Subcutaneous abdominal adipose tissue (tissue), 5 donors: ENCODE data around the gene DAGLB.

Source experiments
- H3K27ac ChIP-seq: one replicate; pipeline ENCODE4 v1.7.0; 2013; ENCODE audit warnings: low read depth, mild to moderate bottlenecking, inconsistent platforms, low read length, moderate library complexity
- H3K27me3 ChIP-seq, 5 donors: one replicate each; pipeline ENCODE4 v1.7.0; 2013; ENCODE audit warnings: low read length in 5 of 5, inconsistent platforms in 1 of 5; ENCODE audit not compliant: control insufficient read depth in 5 of 5, insufficient read depth in 4 of 5
- H3K36me3 ChIP-seq, 5 donors: one replicate each; pipeline ENCODE4 v1.7.0; 2013; ENCODE audit warnings: low read length in 5 of 5; ENCODE audit not compliant: control insufficient read depth in 5 of 5, insufficient read depth in 5 of 5
- H3K4me1 ChIP-seq, 5 donors: one replicate each; pipeline ENCODE4 v1.7.0; 2013; ENCODE audit warnings: low read length in 5 of 5, mild to moderate bottlenecking in 3 of 5, moderate library complexity in 1 of 5; ENCODE audit not compliant: control insufficient read depth in 5 of 5, insufficient read depth in 5 of 5
- H3K4me3 ChIP-seq, 5 donors: one replicate each; pipeline ENCODE4 v1.7.0; 2013; ENCODE audit warnings: low read length in 5 of 5, low read depth in 1 of 5
- H3K9ac ChIP-seq, 5 donors: one replicate each; pipeline ENCODE4 v1.7.0; 2013; ENCODE audit warnings: low read length in 5 of 5, mild to moderate bottlenecking in 4 of 5, moderate library complexity in 3 of 5
- H3K9me3 ChIP-seq, 5 donors: one replicate each; pipeline ENCODE4 v1.7.0; 2013; ENCODE audit warnings: low read length in 5 of 5; ENCODE audit not compliant: control insufficient read depth in 5 of 5
- donor health status: healthy.
- donor health status: healthy.
- donor health status: healthy.
- donor health status: healthy.
- donor health status: healthy.

The DAGLB gene

GRCh38 chr7:6482743-6483119 is 35.0 kb upstream of the DAGLB start:
- Histone ChIP-seq H3K27me3 (no peaks in the 10 kb centered on the region), H3K9me3 (no peaks in the 10 kb centered on the region), H3K9ac (peak overlapping the region; percentile 73 to 90 (median 84)), H3K4me3 (peak overlapping the region; percentile 84 to 94 (median 88)), H3K4me1 (peaks cover 12 to 38% (median 37%) of the 10 kb centered on the region in 5 donors), H3K36me3 (peaks cover 0 to 2% (median 0%) of the 10 kb centered on the region in 5 donors), H3K27ac (peak overlapping the region; percentile 83)

- H3K36me3 ChIP-seq = peaks cover 0 to 2% (median 0%) of the 10 kb centered on the region in 5 donors
- H3K9me3 ChIP-seq = no peaks in the 10 kb centered on the region
- H3K27me3 ChIP-seq = no peaks in the 10 kb centered on the region
- peak overlapping the region; percentile 83 for H3K27ac ChIP-seq
- H3K9ac ChIP-seq = peak overlapping the region in 1 of 5 donors; percentile 73
- H3K4me3 ChIP-seq = peak overlapping the region; percentile 1 to 94 (median 88)
- peaks cover 12 to 40% (median 37%) of the 10 kb centered on the region in 5 donors for H3K4me1 ChIP-seq
These were observed 34.6 kb upstream of the DAGLB start for GRCh38 chr7:6482307-6482706.

DNA sequence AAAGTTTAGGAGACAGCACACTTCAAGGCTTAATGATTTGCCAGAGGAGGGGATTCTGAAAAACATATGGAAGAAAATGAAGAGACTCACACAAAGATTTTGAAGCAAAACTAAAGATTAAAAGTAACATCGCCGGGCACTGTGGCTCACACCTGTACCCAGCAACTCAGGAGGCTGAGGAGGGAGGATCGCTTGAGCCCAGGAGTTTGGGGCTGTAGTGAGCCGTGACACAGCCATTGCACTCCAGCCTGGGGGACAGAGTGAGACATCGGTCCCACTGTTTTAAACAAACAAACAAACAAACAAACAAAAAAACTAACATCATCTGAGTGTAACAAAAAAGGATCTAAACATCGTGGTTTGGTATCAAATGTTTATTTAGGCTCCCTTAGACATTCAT is 33.7 kb upstream of the DAGLB start:
- H3K9me3 ChIP-seq = no peaks in the 10 kb centered on the region
- H3K9ac ChIP-seq = peak overlapping the region in 2 of 5 donors; percentile 52 to 60
- H3K4me1 ChIP-seq = peaks cover 12 to 48% (median 45%) of the 10 kb centered on the region in 5 donors
- H3K27ac ChIP-seq = no peak overlapping the region
- peaks cover 0 to 2% (median 0%) of the 10 kb centered on the region in 5 donors for H3K36me3 ChIP-seq
- peak overlapping the region in 1 of 5 donors; percentile 4 for H3K4me3 ChIP-seq
- no peaks in the 10 kb centered on the region for H3K27me3 ChIP-seq

GRCh38 chr7:6480323-6480660 is 32.5 kb upstream of the DAGLB start:
- Histone ChIP-seq H3K4me1 (peaks cover 12 to 57% (median 48%) of the 10 kb centered on the region in 5 donors), H3K9ac (peak overlapping the region in 2 of 5 donors; percentile 8 to 59)

GRCh38 chr7:6479067-6479466 is 31.3 kb upstream of the DAGLB start:
- H3K4me1 ChIP-seq = peaks cover 10 to 50% (median 43%) of the 10 kb centered on the region in 5 donors
- no peaks in the 10 kb centered on the region for H3K9me3 ChIP-seq
- peaks cover 0 to 5% (median 2%) of the 10 kb centered on the region in 5 donors for H3K36me3 ChIP-seq
- H3K27ac ChIP-seq = no peak overlapping the region
- H3K27me3 ChIP-seq = no peaks in the 10 kb centered on the region
- H3K4me3 ChIP-seq = no peak overlapping the region
- no peak overlapping the region for H3K9ac ChIP-seq

More at GRCh38 chr7:6480323-6480660, 32.5 kb upstream of the DAGLB start:
- Histone ChIP-seq H3K4me3 (peak overlapping the region in 1 of 5 donors; percentile 20), H3K27ac (no peak overlapping the region), H3K9me3 (no peaks in the 10 kb centered on the region), H3K36me3 (peaks cover 0 to 2% (median 0%) of the 10 kb centered on the region in 5 donors), H3K27me3 (no peaks in the 10 kb centered on the region)

DNA sequence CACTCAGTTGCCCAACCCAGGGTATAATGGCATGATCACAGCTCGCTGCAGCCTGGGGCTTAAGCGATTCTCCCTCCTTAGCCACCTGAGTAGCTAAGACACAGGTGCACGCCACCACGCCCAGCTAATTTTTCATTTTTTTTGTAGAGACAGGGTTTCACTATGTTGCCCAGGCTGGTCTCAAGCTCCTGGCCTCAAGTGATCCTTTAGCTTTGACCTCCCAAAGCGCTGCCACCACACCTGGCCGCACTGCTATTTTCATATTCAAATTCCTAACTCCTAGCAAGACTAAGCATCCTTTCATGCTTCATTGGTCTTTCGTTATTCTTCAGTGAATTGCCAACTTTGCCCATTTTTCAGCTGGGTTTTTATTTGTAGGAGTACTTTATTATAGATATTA is 30.4 kb upstream of the DAGLB start:
- Histone ChIP-seq H3K9me3 (no peaks in the 10 kb centered on the region), H3K4me3 (no peak overlapping the region), H3K36me3 (peaks cover 0 to 12% (median 8%) of the 10 kb centered on the region in 5 donors), H3K4me1 (peaks cover 10 to 48% (median 45%) of the 10 kb centered on the region in 5 donors), H3K9ac (no peak overlapping the region), H3K27me3 (no peaks in the 10 kb centered on the region), H3K27ac (no peak overlapping the region)

GRCh38 chr7:6477318-6477660 is 29.5 kb upstream of the DAGLB start:
- Histone ChIP-seq H3K9me3 (no peaks in the 10 kb centered on the region), H3K4me1 (peaks cover 6 to 39% (median 37%) of the 10 kb centered on the region in 5 donors), H3K36me3 (peaks cover 2 to 21% (median 16%) of the 10 kb centered on the region in 5 donors), H3K4me3 (no peak overlapping the region), H3K27me3 (no peaks in the 10 kb centered on the region), H3K27ac (no peak overlapping the region), H3K9ac (no peak overlapping the region)

DNA sequence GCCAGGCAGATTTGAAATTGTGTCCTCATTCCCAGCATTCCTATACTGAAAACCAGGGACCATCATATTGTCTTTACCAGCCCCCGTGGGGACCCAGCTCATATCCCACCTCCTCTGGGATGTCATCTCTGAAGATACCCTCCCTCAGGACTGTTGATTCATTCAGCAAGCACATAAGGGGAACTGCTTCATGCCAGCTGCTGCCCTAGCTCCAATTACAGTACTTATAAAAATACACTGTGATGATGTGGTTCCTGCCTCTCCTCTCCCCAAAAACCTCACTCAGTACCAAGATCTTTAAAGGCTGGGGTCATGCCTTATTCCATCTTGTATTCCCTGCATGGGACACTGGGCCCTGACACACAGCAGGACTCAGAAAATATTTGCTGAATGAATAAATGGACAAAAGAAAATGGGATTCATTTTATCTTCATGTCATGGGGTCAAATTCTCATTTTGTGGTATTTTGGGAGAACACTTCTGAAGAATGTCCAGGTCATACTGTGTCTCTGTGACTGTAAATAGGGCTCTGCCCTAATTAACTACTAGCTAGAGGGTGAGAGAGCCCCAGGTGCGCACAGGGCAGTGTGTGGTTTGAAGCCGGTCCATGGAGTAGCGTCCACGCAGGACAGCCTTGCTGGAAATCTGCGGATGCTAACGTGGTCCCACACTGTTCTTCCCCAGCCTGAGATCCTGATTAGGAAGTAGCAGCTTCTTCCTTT is 29.0 kb upstream of the DAGLB start:
- Histone ChIP-seq H3K9ac (peak overlapping the region in 1 of 5 donors; percentile 8), H3K4me3 (no peak overlapping the region), H3K4me1 (peaks cover 5 to 35% (median 33%) of the 10 kb centered on the region in 5 donors), H3K36me3 (peaks cover 2 to 26% (median 20%) of the 10 kb centered on the region in 5 donors), H3K9me3 (no peaks in the 10 kb centered on the region), H3K27ac (no peak overlapping the region), H3K27me3 (no peaks in the 10 kb centered on the region)

- Histone ChIP-seq H3K27ac (no peak overlapping the region), H3K4me1 (peaks cover 5 to 30% (median 25%) of the 10 kb centered on the region in 5 donors), H3K9me3 (no peaks in the 10 kb centered on the region)
These were observed 27.9 kb upstream of the DAGLB start for GRCh38 chr7:6475433-6476186.

GRCh38 chr7:6465862-6466261 is 18.1 kb upstream of the DAGLB start:
- no peaks in the 10 kb centered on the region for H3K9me3 ChIP-seq
- no peak overlapping the region for H3K9ac ChIP-seq
- H3K27me3 ChIP-seq = no peaks in the 10 kb centered on the region
- no peak overlapping the region for H3K4me3 ChIP-seq
- H3K36me3 ChIP-seq = peaks cover 23 to 87% (median 73%) of the 10 kb centered on the region in 5 donors
- no peaks in the 10 kb centered on the region for H3K4me1 ChIP-seq
- no peak overlapping the region for H3K27ac ChIP-seq

More at GRCh38 chr7:6475433-6476186, 27.9 kb upstream of the DAGLB start:
- Histone ChIP-seq H3K9ac (peak overlapping the region in 1 of 5 donors; percentile 8), H3K4me3 (no peak overlapping the region), H3K36me3 (peaks cover 6 to 29% (median 22%) of the 10 kb centered on the region in 5 donors), H3K27me3 (no peaks in the 10 kb centered on the region)
